Measurements from ENCODE around the gene SRRD.

DNA sequence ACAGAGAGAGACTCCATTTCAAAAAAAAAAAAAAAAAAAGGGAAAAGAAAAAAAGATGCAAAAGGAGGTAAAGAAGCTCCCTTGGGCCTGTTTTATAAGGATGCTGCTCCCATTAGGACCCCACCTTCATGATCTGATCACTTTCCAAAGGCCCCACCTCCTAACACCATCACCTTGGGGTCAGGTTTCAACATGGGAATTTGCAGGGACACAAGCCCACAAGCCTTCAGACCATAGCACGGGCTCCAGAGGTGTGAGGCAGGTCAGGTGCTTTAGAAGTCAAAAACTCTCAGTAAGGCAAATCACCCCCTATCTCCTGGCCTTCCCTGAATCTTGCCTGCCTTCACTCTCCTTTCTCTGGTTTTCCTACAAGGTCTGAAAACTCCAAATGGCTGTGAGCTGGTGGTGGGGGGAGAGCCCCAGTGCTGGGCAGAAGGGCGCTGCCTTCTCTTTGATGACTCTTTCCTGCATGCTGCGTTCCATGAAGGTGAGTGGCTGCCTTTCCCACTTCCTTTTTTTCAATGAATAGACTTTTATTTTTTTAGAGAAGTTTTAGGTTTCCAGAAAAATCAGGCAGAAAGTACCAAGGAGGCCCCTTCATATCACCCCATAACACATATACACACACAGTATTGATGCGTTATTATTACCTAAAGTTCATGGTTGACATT is 41.5 kb upstream of the SRRD start:
- TF ChIP-seq YY1 (IDR thresholded peaks at IDR 0.05; ENCODE audit: insufficient read depth, insufficient read length): no peak
- no peak for TF ChIP-seq ZNF274 (IDR thresholded peaks at IDR 0.05; ENCODE audit: low read depth, low read length)

Data from NT2/D1 (cell line).